Measurements from ENCODE around the gene ARHGEF12.

- TF ChIP-seq NFRKB (IDR thresholded peaks at IDR 0.05) (no peak), PKNOX1 (IDR thresholded peaks at IDR 0.05) (peak; percentile 80), ARNT (IDR thresholded peaks at IDR 0.05) (no peak), CTBP1 (IDR thresholded peaks at IDR 0.05; ENCODE audit: borderline replicate concordance) (no peak), FOXK2 (IDR thresholded peaks at IDR 0.05) (no peak), SP1 (IDR thresholded peaks at IDR 0.05) (no peak), HDGF (IDR thresholded peaks at IDR 0.05; ENCODE audit: borderline replicate concordance) (no peak), FOXM1 (IDR thresholded peaks at IDR 0.05; ENCODE audit: borderline replicate concordance) (no peak), BHLHE40 (IDR thresholded peaks at IDR 0.05; ENCODE audit: borderline replicate concordance) (no peak), LEF1 (IDR thresholded peaks at IDR 0.05; ENCODE audit: borderline replicate concordance) (no peak), FOXA1 (IDR thresholded peaks at IDR 0.05) (no peak), TARDBP (IDR thresholded peaks at IDR 0.05) (no peak), L3MBTL2 (conservative IDR thresholded peaks at IDR 0.05) (no peak)
Measured at GRCh38 chr11:120400564-120401364, 64.6 kb downstream of the ARHGEF12 start.
